Measurements from ENCODE around the gene COL12A1. TPM values are rescaled to one million over a fixed set of nuclear protein-coding genes. Genes with fewer than 3 reads are reported as not detected.

Gene COL12A1
- total RNA-seq, 1 experiment from 2014 or later: 0.96 TPM

- no peak overlapping the region for H4K91ac ChIP-seq (ENCODE audit: insufficient read length, low read depth, low read length)
Observed at GRCh38 chr6:75150685-75151412, 55.0 kb downstream of the COL12A1 start.

More at GRCh38 chr6:75150685-75151412, 55.0 kb downstream of the COL12A1 start:
- no peaks in the 10 kb centered on the region for H3K23me2 ChIP-seq (ENCODE audit: insufficient read length, low read depth, low read length, poor library complexity, severe bottlenecking)
- no peaks in the 10 kb centered on the region for H3K79me1 ChIP-seq (ENCODE audit: insufficient read depth, low read depth, low read length, poor library complexity, severe bottlenecking)
- H2BK120ac ChIP-seq (ENCODE audit: low read depth, low read length, poor library complexity, severe bottlenecking): no peak overlapping the region
- no peaks in the 10 kb centered on the region for H3K79me2 ChIP-seq (ENCODE audit: insufficient read depth, low read length)
- H3K18ac ChIP-seq (ENCODE audit: insufficient read length, low read depth, low read length): no peak overlapping the region
- no peaks in the 10 kb centered on the region for H4K20me1 ChIP-seq (ENCODE audit: control insufficient read depth, insufficient read depth, insufficient read length)
- Mint-ChIP-seq H3K4me1 (no peaks in the 10 kb centered on the region), H3K4me3 (no peak overlapping the region), H3K36me3 (ENCODE audit: insufficient read depth in 1 of 3, low read depth in 3 of 3) (no peaks in the 10 kb centered on the region), H3K27ac (no peak overlapping the region), H3K27me3 (ENCODE audit: low read depth) (no peaks in the 10 kb centered on the region), H3K9me3 (no peaks in the 10 kb centered on the region)
- no peak overlapping the region for H3K27ac ChIP-seq (ENCODE audit: insufficient read length, low read depth, low read length)
- no peak overlapping the region for H3T11ph ChIP-seq (ENCODE audit: low read length)
- H3K9me3 ChIP-seq (ENCODE audit: control insufficient read depth, low read depth, low read length): no peaks in the 10 kb centered on the region
- no peak overlapping the region for H2BK15ac ChIP-seq (ENCODE audit: low read depth, low read length)
- H3K9ac ChIP-seq (ENCODE audit: extremely low read depth, insufficient read length, low read length): no peak overlapping the region
- no peak overlapping the region for H2BK12ac ChIP-seq (ENCODE audit: insufficient read length, low read depth, low read length)
- no peak overlapping the region for H4K5ac ChIP-seq (ENCODE audit: insufficient read length, low read depth, low read length)
- no peak overlapping the region for H2BK5ac ChIP-seq (ENCODE audit: insufficient read length, low read length)
- H3K23ac ChIP-seq (ENCODE audit: insufficient read length, low read depth, low read length): no peak overlapping the region
- no peak overlapping the region for H2AK5ac ChIP-seq (ENCODE audit: insufficient read length, low read length)
- H3K4me1 ChIP-seq (ENCODE audit: insufficient read depth, low read length): no peaks in the 10 kb centered on the region
- H3K4ac ChIP-seq (ENCODE audit: low read depth, low read length): no peak overlapping the region
- no peak overlapping the region for H2AFZ ChIP-seq (ENCODE audit: low read length)
- no peak overlapping the region for H2BK20ac ChIP-seq (ENCODE audit: low read depth, low read length, poor library complexity, severe bottlenecking)
- no peak overlapping the region for H3K14ac ChIP-seq (ENCODE audit: insufficient read depth, low read length)
- H3K27me3 ChIP-seq (ENCODE audit: insufficient read depth, low read length): no peaks in the 10 kb centered on the region
- H4K8ac ChIP-seq (replicated peaks; ENCODE audit: insufficient read length, low read depth, low read length): no peak overlapping the region
- no peak for TF ChIP-seq CTCF (conservative IDR thresholded peaks at IDR 0.05)
- DNase-seq: no peak
- H3K56ac ChIP-seq (ENCODE audit: insufficient read length, low read depth, low read length): no peak overlapping the region
- WGBS (ENCODE audit: extremely low coverage, insufficient read length, low lambda C conversion rate): no CpG with 5 or more reads among the region's 6 CpGs
- H3K4me2 ChIP-seq (ENCODE audit: insufficient read depth, insufficient read length, low read length): no peak overlapping the region

All from H9 (cell line).